Amniotic stem cell (primary cell): ENCODE data around the gene CLDN19.

Experiments
- DNase-seq: peaks from one replicate; lab custom pipeline; 2025; lab: John Stamatoyannopoulos, UW

The CLDN19 gene

GRCh38 chr1:42700006-42700405 lies 40.0 kb downstream of the CLDN19 start:
- no peak for DNase-seq

GRCh38 chr1:42698081-42698813 lies 41.8 kb downstream of the CLDN19 start:
- no peak for DNase-seq

- DNase-seq, result no peak
These were observed 47.1 kb downstream of the CLDN19 start for GRCh38 chr1:42692911-42693310.

GRCh38 chr1:42692461-42692860 lies 47.6 kb downstream of the CLDN19 start:
- no peak for DNase-seq

GRCh38 chr1:42691157-42691498 lies 48.9 kb downstream of the CLDN19 start:
- no peak for DNase-seq

GRCh38 chr1:42690477-42691156 lies 49.4 kb downstream of the CLDN19 start:
- DNase-seq, result no peak

- no peak for DNase-seq
These were observed 50.1 kb downstream of the CLDN19 start for GRCh38 chr1:42689912-42690311.

GRCh38 chr1:42686418-42686817 lies 53.6 kb downstream of the CLDN19 start:
- no peak for DNase-seq

GRCh38 chr1:42684139-42684538 lies 55.9 kb downstream of the CLDN19 start:
- no peak for DNase-seq
